ENCODE results near the gene CTNS. TPM values are rescaled to one million over a fixed set of nuclear protein-coding genes. Genes with fewer than 3 reads are reported as not detected.

Gene CTNS
- 8.8 and 14.2 TPM in 2 replicates for polyA plus RNA-seq
- polyA minus RNA-seq, result 10.5 and 15.3 TPM in 2 replicates

GRCh38 chr17:3636154-3636907 is at the start of gene CTNS, which contains the start of gene SHPK:
TSS of gene CTNS (plus strand) at chr17:3636760. CDS start at chr17:3640207, 3,447 bp downstream.
TSS of gene SHPK (minus strand) at chr17:3636250. CDS start at chr17:3636219, 31 bp downstream.
- no peaks in the 10 kb centered on the region for H3K9me2 ChIP-seq (ENCODE audit: insufficient read depth, low read length)
- peaks cover 11% of the 10 kb centered on the region for H3K79me2 ChIP-seq (replicated peaks; ENCODE audit: insufficient read depth, low read length)

GRCh38 chr17:3589784-3590183 is 46.8 kb upstream of the CTNS start:
- H3K27ac ChIP-seq (ENCODE audit: low read length), result no peak overlapping the region
- H3K9me2 ChIP-seq (ENCODE audit: insufficient read depth, low read length), result no peaks in the 10 kb centered on the region
- no peak for TF ChIP-seq SMC3 (conservative IDR thresholded peaks at IDR 0.05; ENCODE audit: poor library complexity)
- TF ChIP-seq, protein P1, sequence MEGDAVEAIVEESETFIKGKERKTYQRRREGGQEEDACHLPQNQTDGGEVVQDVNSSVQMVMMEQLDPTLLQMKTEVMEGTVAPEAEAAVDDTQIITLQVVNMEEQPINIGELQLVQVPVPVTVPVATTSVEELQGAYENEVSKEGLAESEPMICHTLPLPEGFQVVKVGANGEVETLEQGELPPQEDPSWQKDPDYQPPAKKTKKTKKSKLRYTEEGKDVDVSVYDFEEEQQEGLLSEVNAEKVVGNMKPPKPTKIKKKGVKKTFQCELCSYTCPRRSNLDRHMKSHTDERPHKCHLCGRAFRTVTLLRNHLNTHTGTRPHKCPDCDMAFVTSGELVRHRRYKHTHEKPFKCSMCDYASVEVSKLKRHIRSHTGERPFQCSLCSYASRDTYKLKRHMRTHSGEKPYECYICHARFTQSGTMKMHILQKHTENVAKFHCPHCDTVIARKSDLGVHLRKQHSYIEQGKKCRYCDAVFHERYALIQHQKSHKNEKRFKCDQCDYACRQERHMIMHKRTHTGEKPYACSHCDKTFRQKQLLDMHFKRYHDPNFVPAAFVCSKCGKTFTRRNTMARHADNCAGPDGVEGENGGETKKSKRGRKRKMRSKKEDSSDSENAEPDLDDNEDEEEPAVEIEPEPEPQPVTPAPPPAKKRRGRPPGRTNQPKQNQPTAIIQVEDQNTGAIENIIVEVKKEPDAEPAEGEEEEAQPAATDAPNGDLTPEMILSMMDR (IDR thresholded peaks at IDR 0.05; ENCODE audit: poor library complexity, severe bottlenecking), result no peak
- TF ChIP-seq TAF1 (IDR thresholded peaks at IDR 0.05; ENCODE audit: low read depth), result no peak
- TF ChIP-seq POLR2AphosphoS5 (IDR thresholded peaks at IDR 0.05), result no peak
- no peak for TF ChIP-seq RAD21 (conservative IDR thresholded peaks at IDR 0.05)
- TF ChIP-seq, protein P2, sequence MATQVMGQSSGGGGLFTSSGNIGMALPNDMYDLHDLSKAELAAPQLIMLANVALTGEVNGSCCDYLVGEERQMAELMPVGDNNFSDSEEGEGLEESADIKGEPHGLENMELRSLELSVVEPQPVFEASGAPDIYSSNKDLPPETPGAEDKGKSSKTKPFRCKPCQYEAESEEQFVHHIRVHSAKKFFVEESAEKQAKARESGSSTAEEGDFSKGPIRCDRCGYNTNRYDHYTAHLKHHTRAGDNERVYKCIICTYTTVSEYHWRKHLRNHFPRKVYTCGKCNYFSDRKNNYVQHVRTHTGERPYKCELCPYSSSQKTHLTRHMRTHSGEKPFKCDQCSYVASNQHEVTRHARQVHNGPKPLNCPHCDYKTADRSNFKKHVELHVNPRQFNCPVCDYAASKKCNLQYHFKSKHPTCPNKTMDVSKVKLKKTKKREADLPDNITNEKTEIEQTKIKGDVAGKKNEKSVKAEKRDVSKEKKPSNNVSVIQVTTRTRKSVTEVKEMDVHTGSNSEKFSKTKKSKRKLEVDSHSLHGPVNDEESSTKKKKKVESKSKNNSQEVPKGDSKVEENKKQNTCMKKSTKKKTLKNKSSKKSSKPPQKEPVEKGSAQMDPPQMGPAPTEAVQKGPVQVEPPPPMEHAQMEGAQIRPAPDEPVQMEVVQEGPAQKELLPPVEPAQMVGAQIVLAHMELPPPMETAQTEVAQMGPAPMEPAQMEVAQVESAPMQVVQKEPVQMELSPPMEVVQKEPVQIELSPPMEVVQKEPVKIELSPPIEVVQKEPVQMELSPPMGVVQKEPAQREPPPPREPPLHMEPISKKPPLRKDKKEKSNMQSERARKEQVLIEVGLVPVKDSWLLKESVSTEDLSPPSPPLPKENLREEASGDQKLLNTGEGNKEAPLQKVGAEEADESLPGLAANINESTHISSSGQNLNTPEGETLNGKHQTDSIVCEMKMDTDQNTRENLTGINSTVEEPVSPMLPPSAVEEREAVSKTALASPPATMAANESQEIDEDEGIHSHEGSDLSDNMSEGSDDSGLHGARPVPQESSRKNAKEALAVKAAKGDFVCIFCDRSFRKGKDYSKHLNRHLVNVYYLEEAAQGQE (IDR thresholded peaks at IDR 0.05; ENCODE audit: borderline replicate concordance), result no peak
- TF ChIP-seq MXI1 (conservative IDR thresholded peaks at IDR 0.05; ENCODE audit: poor library complexity, severe bottlenecking), result no peak
- no peak for TF ChIP-seq EZH2 (IDR thresholded peaks at IDR 0.05; ENCODE audit: borderline replicate concordance, insufficient read depth, low read length, poor library complexity, severe bottlenecking)
- no peak for TF ChIP-seq EP300 (conservative IDR thresholded peaks at IDR 0.05; ENCODE audit: poor library complexity, severe bottlenecking)
- H3F3A ChIP-seq (ENCODE audit: insufficient read depth, low read length, poor library complexity, severe bottlenecking), result no peaks in the 10 kb centered on the region
- no peak overlapping the region for H3K4me2 ChIP-seq (ENCODE audit: low read length)
- no peaks in the 10 kb centered on the region for H3K36me3 ChIP-seq (ENCODE audit: insufficient read depth, low read length)
- no peak overlapping the region for H2AFZ ChIP-seq (ENCODE audit: low read depth, low read length)
- no peak overlapping the region for H3K9ac ChIP-seq (ENCODE audit: low read length)
- H3K27me3 ChIP-seq (ENCODE audit: insufficient read depth, low read depth, low read length), result no peaks in the 10 kb centered on the region
- H3K4me3 ChIP-seq (ENCODE audit: low read length), result no peak overlapping the region
- no peaks in the 10 kb centered on the region for H4K20me1 ChIP-seq (ENCODE audit: insufficient read depth)
- H3K9me3 ChIP-seq (ENCODE audit: low read length), result no peaks in the 10 kb centered on the region
- H3K79me2 ChIP-seq (replicated peaks; ENCODE audit: insufficient read depth, low read length), result no peaks in the 10 kb centered on the region

More at GRCh38 chr17:3636154-3636907, at the start of gene CTNS, which contains the start of gene SHPK:
- Histone ChIP-seq H3K27me3 (ENCODE audit: insufficient read depth, low read depth, low read length) (no peaks in the 10 kb centered on the region), H3K9me3 (ENCODE audit: low read length) (no peaks in the 10 kb centered on the region), H3K27ac (ENCODE audit: low read length) (peak within 1 kb of the TSS; percentile 96), H3K4me2 (ENCODE audit: low read length) (peak within 1 kb of the TSS; percentile 84), H3K4me3 (ENCODE audit: low read length) (peak within 1 kb of the TSS; percentile 100), H4K20me1 (ENCODE audit: insufficient read depth) (no peaks in the 10 kb centered on the region), H3K9ac (ENCODE audit: low read length) (peak within 1 kb of the TSS; percentile 92), H3K36me3 (ENCODE audit: insufficient read depth, low read length) (no peaks in the 10 kb centered on the region), H2AFZ (ENCODE audit: low read depth, low read length) (peak within 1 kb of the TSS; percentile 88), H3F3A (ENCODE audit: insufficient read depth, low read length, poor library complexity, severe bottlenecking) (no peaks in the 10 kb centered on the region)
- TF ChIP-seq, protein P2 (IDR thresholded peaks at IDR 0.05; ENCODE audit: borderline replicate concordance), result no peak
- peak; percentile 18 for TF ChIP-seq EP300 (conservative IDR thresholded peaks at IDR 0.05; ENCODE audit: poor library complexity, severe bottlenecking)
- TF ChIP-seq EZH2 (IDR thresholded peaks at IDR 0.05; ENCODE audit: borderline replicate concordance, insufficient read depth, low read length, poor library complexity, severe bottlenecking), result no peak
- no peak for TF ChIP-seq RAD21 (conservative IDR thresholded peaks at IDR 0.05)
- TF ChIP-seq, protein P1 (IDR thresholded peaks at IDR 0.05; ENCODE audit: poor library complexity, severe bottlenecking), result no peak
- peak; percentile 77 for TF ChIP-seq TAF1 (IDR thresholded peaks at IDR 0.05; ENCODE audit: low read depth)
- TF ChIP-seq SMC3 (conservative IDR thresholded peaks at IDR 0.05; ENCODE audit: poor library complexity), result no peak
- peak; percentile 85 for TF ChIP-seq MXI1 (conservative IDR thresholded peaks at IDR 0.05; ENCODE audit: poor library complexity, severe bottlenecking)
- peak; percentile 75 for TF ChIP-seq POLR2AphosphoS5 (IDR thresholded peaks at IDR 0.05)
